ENCODE measurements around the gene C5orf47. TPM values are rescaled to one million over a fixed set of nuclear protein-coding genes. Genes with fewer than 3 reads are reported as not detected.

C5orf47 gene
- total RNA-seq, 1 donor from 2014 or later: 0.16 TPM

GRCh38 chr5:174044466-174045254 is 55.7 kb downstream of the C5orf47 start:
- no peak for DNase-seq

- DNase-seq: peak; percentile 87
These were observed 56.6 kb downstream of the C5orf47 start, which contains the start of gene NSG2 for GRCh38 chr5:174045470-174046025. NSG2 (plus strand) TSS chr5:174045706; CDS start chr5:174046756, 1,050 bp downstream.

GRCh38 chr5:174046558-174046957 is 57.6 kb downstream of the C5orf47 start:
- no peak for DNase-seq

GRCh38 chr5:174047472-174048099 is 58.6 kb downstream of the C5orf47 start:
- DNase-seq: no peak

- DNase-seq: no peak
These were observed 63.7 kb downstream of the C5orf47 start for GRCh38 chr5:174052636-174053035.

- DNase-seq: no peak
These were observed 64.9 kb downstream of the C5orf47 start for GRCh38 chr5:174053905-174054304.

Other genes with a start within 250 kb of the C5orf47 start
- 87.3 TPM for gene CPEB4, start 100.8 kb upstream of the C5orf47 start, total RNA-seq
- gene NSG2, start 56.5 kb downstream of the C5orf47 start, total RNA-seq: 565 TPM